HEK293 (cell line): ENCODE results near the gene LY6G5C.

Experiments
- CTCF ChIP-seq: fragments of 450-650 bp; formaldehyde crosslinking; IDR thresholded peaks from 2 replicates; pipeline ENCODE4 v1.5.1; 2016; ENCODE audit warnings: missing biosample characterization, missing genetic modification characterization
- PBX3 ChIP-seq: sonication (generic); formaldehyde crosslinking; IDR thresholded peaks from 2 replicates; pipeline ENCODE4 v1.8.1; 2022; ENCODE audit warnings: mild to moderate bottlenecking, moderate library complexity, missing genetic modification reagents
- SETDB1 ChIP-seq: IDR thresholded peaks from one replicate; pipeline ENCODE4 v1.6.1; 2017; ENCODE audit warnings: mild to moderate bottlenecking, low read length, moderate library complexity, mixed read lengths; ENCODE audit not compliant: insufficient read length
- ZNF138 ChIP-seq: fragments of 450-650 bp; formaldehyde crosslinking; IDR thresholded peaks from 2 replicates; pipeline ENCODE4 v1.5.1; 2016; ENCODE audit warnings: missing biosample characterization, missing genetic modification characterization, borderline replicate concordance
- ZNF785 ChIP-seq: fragments of 450-650 bp; formaldehyde crosslinking; IDR thresholded peaks from 2 replicates; pipeline ENCODE4 v1.5.1; 2016; ENCODE audit warnings: missing biosample characterization, missing genetic modification characterization

GRCh38 chr6:31657406-31658157, 23.3 kb downstream of the LY6G5C start:
- TF ChIP-seq ZNF785 (no peak), CTCF (no peak), ZNF138 (no peak), PBX3 (CRISPR knock-in tag) (no peak), SETDB1 (no peak)
